NCI-H2081 treated with DMSO at 0.1 percent for 48 hours (cell line): ENCODE data around the gene ECHDC3.
"Not testable (repeated sequence)": the region's sequence is repeated elsewhere in the genome, so short reads cannot be mapped to it uniquely, and the experiment has no call there.

Source experiments
- DNase-seq: peaks from one replicate; lab custom pipeline; 2025; lab: John Stamatoyannopoulos, UW

Gene ECHDC3

GRCh38 chr10:11742009-11742778 lies at the start of gene ECHDC3:
ECHDC3 (plus strand) TSS chr10:11742382; CDS start chr10:11742577, 195 bp downstream.
- DNase-seq = no peak

DNA sequence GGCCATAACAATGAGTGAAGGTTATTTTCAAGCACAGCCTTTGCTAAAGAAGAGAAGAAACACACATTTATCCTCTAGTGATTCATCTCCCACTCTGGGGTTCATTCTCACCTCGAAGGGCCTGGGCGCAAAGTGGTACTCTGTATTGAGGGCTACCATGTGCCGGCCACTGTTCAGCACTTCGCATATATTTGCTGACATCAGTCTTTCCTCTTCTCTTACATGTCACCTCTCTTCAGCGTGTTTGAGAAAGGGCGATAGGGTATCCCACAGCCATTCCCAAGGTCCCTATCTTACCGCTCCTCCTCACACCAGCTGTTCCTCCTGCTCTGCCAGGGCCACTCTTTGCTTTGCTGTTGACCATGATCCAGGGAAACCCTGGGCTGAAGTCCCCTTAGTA lies 48.8 kb upstream of the ECHDC3 start:
- no peak for DNase-seq

- DNase-seq = no peak
Measured at GRCh38 chr10:11695779-11696178, 46.4 kb upstream of the ECHDC3 start.

DNA sequence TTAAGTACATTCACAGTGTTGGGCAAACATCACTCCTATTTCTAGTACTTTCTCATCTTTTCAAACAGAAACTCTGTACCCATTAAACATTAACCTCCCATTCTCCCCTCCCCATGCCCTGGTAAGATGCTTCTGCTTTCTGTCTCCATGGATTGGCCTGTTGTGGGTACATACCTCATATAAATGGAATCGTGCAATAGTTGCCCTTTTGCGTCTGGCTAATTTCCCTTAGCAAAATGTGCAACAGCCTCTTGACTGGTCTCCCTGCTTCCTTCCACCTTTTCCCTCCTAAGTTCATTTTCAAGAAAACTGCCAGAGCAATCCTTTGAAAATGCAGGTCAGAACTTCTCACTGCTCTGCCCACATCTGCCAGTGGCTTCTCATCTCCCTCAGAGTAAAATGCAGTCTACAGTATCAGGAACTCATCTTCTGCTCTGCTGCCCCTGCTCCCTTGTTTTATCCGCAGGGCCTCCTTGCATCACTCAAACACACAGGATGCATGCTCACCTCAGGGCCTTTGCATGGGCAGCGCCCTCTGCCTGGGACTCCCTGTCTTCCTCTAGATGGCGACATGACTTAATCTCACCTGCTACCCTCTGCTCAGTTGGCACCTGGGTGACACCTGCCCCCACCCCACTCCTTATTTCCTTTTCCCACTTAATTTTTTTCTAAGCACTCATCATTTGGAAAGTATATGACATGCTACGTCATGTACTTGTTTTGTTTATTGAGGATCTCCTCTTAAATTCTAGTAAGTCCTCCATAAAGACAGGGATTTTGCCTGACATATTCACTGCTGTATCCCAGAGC lies 44.3 kb upstream of the ECHDC3 start:
- DNase-seq = no peak

- DNase-seq = no peak
Measured at GRCh38 chr10:11698691-11699549, 43.3 kb upstream of the ECHDC3 start.

DNA sequence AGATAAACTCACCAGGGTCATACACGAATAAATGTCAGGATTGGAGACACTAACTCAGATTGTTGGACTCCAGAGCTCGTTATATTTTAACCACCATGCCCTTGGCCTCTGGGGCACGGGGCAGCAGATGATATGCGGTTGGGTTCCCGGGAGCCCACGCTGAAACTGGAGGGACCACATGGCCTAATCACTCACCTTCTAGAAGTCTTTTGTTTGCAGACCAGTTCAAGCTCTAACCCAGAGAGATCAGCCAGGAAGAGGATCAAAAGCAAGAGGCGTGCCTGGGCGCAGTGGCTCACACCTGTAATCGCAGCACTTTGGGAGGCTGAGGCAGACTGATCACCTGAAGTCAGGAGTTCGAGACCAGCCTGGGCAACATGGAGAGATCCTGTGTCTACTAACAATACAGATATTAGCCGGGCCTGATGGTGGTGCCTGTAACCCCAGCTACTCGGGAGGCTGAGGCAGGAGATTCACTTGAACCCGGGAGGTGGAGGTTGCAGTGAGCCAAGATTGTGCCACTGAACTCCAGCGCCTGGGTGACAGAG lies 42.6 kb upstream of the ECHDC3 start:
- no peak for DNase-seq

GRCh38 chr10:11700539-11700938 lies 41.6 kb upstream of the ECHDC3 start:
- no peak for DNase-seq

- no peak for DNase-seq
Measured at GRCh38 chr10:11701451-11702095, 40.6 kb upstream of the ECHDC3 start.

- DNase-seq = no peak
Measured at GRCh38 chr10:11702264-11702663, 39.9 kb upstream of the ECHDC3 start.

GRCh38 chr10:11704092-11704491 lies 38.1 kb upstream of the ECHDC3 start:
- DNase-seq = no peak

GRCh38 chr10:11705722-11706121 lies 36.5 kb upstream of the ECHDC3 start:
- DNase-seq = no peak

DNA sequence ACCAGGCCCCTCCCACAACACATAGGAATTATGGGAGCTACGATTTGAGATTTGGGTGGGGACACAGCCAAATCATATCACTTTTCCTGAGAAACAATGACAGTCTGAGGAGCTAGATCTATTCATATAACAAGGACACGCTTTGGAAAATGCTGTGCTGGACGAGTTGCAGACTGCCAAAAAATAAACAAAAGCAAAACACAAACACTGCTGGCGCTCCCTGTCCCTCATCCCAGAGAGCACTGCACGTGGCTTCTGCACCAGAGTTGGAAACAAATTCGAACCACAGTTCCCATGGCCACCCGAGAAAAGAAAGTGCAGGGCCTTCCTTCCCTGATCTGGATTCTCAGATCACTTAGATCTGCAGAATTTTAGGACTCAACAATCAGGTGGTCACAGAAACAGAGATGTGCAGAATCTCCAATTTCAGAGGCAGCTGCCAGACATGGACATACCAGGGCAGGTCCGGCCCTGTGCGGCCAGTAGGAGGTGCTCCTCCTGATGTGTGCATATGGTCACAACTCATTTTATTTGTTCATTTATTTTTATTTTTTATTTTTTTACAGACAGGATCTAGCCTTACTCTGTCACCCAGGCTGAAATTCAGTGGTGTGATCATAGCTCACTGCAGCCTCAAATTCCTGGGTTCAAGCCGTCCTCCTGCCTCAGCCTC lies 35.2 kb upstream of the ECHDC3 start:
- no peak for DNase-seq

DNA sequence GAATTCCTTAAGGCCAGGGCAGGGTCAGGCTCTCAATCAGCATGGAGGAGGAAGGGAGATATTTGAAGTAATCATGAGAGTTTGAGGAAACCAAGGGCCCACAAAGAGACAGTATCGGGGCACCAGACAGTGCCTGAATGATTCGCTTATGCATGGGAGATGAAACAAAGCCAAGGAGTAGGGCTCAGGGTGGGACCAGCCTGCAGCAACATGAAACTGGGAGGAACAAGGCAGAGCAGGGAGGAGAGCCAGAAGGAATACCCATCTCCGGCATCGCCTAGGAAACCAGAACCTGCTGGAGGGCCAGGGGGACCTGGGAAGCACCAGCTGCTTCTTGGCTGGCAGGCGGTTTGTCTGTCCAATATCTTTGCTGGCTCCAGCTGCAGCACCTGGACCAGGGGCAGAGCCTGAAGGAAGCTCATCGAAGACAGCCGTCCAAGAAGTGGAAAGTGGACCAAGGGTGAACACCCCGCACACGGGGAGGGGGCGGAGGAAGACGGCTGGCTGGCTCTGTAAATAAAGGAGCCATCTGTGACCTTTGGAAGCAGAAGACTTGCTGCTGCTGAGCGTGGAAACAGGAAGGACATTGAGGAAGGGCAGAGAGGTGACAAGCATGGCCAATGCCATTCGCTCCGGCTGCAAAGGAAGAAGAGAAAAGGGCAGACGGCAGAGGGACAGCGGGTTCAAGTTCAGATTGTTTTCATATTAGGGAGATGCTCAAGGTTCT lies 34.4 kb upstream of the ECHDC3 start:
- no peak for DNase-seq

DNA sequence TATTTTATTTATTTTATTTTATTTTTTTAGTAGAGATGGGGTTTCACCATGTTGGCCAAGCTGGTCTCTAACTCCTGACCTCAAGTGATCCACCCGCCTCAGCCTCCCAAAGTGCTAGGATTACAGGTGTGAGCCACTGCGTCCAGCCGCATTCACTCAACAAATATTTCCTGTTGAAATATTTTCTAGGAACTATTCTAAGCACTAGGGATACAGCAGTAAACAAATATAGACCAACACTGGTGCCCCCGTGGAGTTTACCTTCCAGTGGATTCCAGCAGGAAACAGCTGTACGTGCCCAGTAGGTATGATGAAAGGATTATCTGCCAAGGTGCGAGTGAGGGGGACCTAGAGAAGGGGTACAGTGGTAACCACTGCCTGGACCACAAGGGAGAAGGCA lies 33.4 kb upstream of the ECHDC3 start:
- DNase-seq = not testable (repeated sequence)

DNA sequence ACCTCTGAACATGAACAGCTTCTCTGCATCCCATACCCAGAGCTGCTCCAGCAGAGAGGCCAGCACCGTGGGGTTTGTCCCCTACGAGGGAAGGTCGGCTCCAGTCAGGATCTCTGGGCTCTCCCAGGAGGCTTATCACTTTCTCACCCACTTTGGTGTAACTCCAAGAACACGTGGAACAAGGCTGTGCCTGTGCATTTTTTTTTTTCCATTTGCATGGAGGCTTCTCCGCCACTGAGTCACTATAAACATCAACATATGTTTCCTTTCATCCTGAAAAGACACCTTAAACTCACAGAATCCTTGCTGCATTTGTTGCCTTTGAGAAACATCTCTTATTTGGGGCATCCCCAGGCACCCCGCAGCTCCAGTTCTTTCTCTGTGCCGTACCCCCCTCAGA lies 29.4 kb upstream of the ECHDC3 start:
- no peak for DNase-seq

DNA sequence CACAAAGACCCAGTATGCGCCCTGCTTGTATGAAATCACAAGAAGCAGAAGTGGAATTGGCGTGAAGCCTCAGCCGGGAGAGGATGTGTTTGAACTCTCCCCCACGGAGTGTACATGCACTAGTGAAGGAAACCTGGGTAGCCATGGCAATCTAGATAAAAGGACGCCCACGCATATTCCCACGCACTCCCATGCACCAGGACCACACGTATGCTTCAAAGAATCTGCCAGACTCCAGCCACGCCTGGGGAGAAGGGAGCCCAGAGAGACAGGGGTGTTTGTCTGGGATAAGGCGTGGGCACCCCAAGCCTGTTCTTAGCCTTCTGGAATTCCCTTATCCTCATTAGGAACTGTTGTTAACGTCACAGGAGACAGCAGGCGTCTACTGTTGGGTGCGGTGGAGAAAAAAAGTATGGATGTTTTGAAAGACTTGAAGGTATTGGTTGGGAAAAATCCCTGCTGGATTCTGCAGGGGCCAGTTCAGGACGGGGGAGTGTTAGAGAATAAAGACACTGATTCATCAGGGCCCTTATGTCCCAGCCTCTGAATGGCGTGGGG lies 28.9 kb upstream of the ECHDC3 start:
- no peak for DNase-seq

DNA sequence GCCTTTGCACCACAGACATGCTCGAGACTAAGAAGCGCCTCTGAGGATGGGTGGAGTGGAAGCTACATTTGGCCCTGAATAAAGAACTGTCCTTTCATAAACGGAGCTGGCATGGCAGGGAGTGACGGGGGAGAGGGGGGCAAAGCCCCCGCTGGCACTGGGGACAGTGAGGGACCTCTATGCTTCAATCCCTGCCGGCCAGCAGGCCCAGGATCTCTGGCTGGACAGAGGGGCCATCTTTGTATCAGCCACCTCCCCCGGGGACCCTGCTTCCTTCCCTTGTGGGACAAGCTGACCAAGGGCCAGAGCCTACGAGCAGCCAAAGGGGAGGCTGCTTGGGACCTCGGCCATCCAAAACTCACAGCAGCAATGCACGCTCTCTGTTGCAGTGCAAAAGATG lies 28.2 kb upstream of the ECHDC3 start:
- no peak for DNase-seq

DNA sequence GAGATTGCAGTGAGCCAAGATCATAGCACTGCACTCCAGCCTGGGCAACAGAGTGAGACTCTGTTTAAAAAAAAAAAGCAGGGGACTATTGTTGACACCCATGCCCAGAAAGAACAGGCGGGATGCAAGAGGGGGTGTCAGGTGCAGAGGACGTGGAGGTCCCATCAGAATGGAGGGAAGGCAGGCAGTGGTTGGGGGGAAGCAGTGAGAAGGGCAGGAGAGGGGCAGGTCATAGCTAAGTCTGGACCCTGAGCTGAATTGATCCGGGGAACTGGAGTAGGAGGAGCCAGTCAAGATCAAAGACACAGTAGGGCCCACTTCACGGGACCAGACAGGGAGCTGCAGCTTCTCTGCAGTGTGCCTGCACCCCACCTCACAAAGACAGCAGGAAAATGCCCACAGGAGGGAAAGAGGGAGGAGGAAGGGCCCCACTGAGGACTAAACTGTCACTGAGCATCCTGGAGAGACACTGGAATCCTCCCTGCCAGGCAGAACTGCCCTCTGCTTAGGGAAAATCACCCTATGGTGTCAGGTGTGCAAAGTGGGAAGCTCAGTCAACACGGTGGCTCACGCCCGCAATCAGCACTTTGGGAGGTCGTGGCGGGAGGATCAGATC lies 27.3 kb upstream of the ECHDC3 start:
- no peak for DNase-seq

- DNase-seq = no peak
Measured at GRCh38 chr10:11715815-11716494, 26.2 kb upstream of the ECHDC3 start.
